ENCODE data around the gene MYL5. TPM values are rescaled to one million over a fixed set of nuclear protein-coding genes. Genes with fewer than 3 reads are reported as not detected.

The MYL5 gene
- polyA plus RNA-seq, 2 of the 4 experiments (the other 2 are of a cell fraction), result 8.0 to 8.3 TPM

DNA sequence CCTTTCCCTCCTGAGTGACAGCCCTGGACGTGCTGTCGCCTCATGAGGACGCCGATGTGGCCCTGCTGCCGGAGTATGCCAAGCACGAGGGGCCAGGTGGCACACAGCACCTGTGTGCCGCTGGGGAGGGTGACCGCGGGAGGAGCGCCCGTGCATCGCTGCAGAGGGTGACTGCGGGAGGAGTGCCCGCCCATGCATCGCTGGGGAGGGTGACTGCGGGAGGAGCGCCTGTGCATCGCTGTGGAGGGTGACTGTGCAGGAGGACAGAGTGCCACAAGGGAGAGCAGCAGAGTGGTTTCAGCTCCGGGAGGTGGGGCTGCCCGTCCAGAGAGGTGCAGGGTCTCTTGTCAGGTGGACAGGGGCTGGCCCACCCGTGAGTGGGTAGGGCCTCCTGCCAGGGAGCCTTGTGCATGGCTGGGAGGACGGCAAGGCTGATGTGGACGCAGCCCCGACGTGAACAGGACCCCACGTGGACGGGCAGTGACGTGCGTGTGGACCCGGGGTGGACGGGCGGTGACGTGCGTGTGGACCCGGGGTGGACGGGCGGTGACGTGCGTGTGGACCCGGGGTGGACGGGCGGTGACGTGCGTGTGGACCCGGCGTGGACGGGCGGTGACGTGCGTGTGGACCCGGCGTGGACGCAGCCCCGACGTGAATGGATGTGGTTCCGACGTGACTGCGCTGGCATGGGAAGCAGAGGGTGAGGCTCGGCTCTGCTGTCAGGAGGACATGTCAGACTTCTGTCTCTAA lies 45.9 kb downstream of the MYL5 start:
- Histone ChIP-seq H3K27ac (no peak overlapping the region), H3K9me3 (no peaks in the 10 kb centered on the region), H3K4me1 (no peaks in the 10 kb centered on the region), H3K4me3 (no peak overlapping the region), H3K4me2 (no peak overlapping the region)
- ATAC-seq (no peak), FAIRE-seq (no peak), DNase-seq (ENCODE audit: low read depth in 1 of 2, low spot score in 1 of 2) (no peak)
- WGBS (ENCODE audit: missing lambda C conversion rate), result 96% methylated on average over 37 of the region's 59 CpGs
- TF ChIP-seq EHMT2 (IDR thresholded peaks at IDR 0.05; ENCODE audit: low read depth) (no peak), RARB (CRISPR knock-in tag; IDR thresholded peaks at IDR 0.05) (no peak), FOSL2 (IDR thresholded peaks at IDR 0.05) (no peak), FOSL2 (CRISPR knock-in tag; IDR thresholded peaks at IDR 0.05) (no peak), HEYL (CRISPR knock-in tag; IDR thresholded peaks at IDR 0.05) (no peak), MAFK (IDR thresholded peaks at IDR 0.05; ENCODE audit: partially characterized antibody) (no peak)
- TF ChIP-seq, protein P1, sequence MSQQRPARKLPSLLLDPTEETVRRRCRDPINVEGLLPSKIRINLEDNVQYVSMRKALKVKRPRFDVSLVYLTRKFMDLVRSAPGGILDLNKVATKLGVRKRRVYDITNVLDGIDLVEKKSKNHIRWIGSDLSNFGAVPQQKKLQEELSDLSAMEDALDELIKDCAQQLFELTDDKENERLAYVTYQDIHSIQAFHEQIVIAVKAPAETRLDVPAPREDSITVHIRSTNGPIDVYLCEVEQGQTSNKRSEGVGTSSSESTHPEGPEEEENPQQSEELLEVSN (IDR thresholded peaks at IDR 0.05; ENCODE audit: borderline replicate concordance, low read depth), result no peak
- TF ChIP-seq, protein P2, sequence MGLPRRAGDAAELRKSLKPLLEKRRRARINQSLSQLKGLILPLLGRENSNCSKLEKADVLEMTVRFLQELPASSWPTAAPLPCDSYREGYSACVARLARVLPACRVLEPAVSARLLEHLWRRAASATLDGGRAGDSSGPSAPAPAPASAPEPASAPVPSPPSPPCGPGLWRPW (IDR thresholded peaks at IDR 0.05), result no peak
- ChIA-PET CTCF (interaction anchor here (2.1 kb wide), 1 partner anchor 22 kb away, joined by 7 read pairs; no protein-coding TSS in a partner anchor), POLR2A (no interaction called here)

DNA sequence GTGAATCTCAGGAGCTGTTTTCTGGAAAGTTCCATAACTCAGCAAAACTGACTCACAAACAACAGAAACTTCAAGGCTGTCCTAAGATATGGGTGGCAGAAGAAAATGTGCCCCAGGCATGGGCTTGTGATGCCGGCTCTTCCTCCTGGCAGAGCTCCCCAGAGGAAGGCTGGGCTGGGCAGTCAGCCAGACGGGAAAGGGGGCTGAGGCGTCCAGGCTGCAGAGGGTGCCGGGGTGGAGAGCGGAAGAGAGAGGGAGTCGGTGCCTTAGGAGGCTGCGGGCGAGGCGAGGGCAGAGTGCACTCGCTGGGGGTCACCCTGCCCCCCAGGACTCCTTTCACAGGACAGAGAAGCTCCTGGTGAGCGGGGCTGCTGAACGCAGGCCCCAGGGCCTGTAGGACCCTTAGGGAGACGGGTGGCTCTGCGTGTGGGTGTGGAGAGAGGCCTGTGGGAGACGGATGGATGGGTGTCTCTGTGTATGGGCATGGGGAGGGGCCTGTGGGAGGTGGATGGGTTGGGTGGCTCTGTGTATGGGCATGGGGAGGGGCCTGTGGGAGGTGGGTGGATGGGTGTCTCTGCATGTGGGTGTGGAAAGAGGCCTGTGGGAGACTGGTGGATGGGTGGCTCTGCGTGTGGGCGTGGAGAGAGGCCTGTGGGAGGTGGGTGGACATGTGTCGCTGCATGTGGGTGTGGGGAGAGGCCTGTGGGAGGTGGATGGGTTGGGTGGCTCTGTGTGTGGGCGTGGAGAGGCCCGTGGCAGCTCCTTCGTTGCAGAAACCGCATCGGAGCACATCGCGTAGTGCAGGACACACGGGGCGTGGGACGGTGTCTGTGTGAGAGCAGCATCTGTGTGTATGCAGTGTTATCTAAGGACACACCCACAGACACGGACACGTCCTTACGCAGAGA lies 47.2 kb downstream of the MYL5 start:
- Histone ChIP-seq H3K4me1 (no peaks in the 10 kb centered on the region), H3K27ac (no peak overlapping the region), H3K4me2 (no peak overlapping the region), H3K9me3 (no peaks in the 10 kb centered on the region), H3K4me3 (no peak overlapping the region)
- ATAC-seq (no peak), DNase-seq (ENCODE audit: low read depth in 1 of 2, low spot score in 1 of 2) (no peak), FAIRE-seq (no peak)
- POLR2A ChIA-PET, result no interaction called here
- TF ChIP-seq RCOR1 (IDR thresholded peaks at IDR 0.05; ENCODE audit: low read depth, low read length) (no peak), TFCP2L1 (CRISPR knock-in tag; IDR thresholded peaks at IDR 0.05) (no peak), CBX2 (IDR thresholded peaks at IDR 0.05; ENCODE audit: borderline replicate concordance, low read depth) (no peak), MAFK (IDR thresholded peaks at IDR 0.05; ENCODE audit: partially characterized antibody) (no peak), CHD2 (IDR thresholded peaks at IDR 0.05; ENCODE audit: low read length, partially characterized antibody) (no peak), HDAC2 (IDR thresholded peaks at IDR 0.05) (no peak), NFE2L2 (conservative IDR thresholded peaks at IDR 0.05; ENCODE audit: low read length) (no peak), GATA3 (IDR thresholded peaks at IDR 0.05; ENCODE audit: borderline replicate concordance) (no peak), JUNB (IDR thresholded peaks at IDR 0.05) (no peak), CBX8 (IDR thresholded peaks at IDR 0.05) (no peak), FOSB (CRISPR knock-in tag; IDR thresholded peaks at IDR 0.05) (no peak)
- TF ChIP-seq, protein P3, sequence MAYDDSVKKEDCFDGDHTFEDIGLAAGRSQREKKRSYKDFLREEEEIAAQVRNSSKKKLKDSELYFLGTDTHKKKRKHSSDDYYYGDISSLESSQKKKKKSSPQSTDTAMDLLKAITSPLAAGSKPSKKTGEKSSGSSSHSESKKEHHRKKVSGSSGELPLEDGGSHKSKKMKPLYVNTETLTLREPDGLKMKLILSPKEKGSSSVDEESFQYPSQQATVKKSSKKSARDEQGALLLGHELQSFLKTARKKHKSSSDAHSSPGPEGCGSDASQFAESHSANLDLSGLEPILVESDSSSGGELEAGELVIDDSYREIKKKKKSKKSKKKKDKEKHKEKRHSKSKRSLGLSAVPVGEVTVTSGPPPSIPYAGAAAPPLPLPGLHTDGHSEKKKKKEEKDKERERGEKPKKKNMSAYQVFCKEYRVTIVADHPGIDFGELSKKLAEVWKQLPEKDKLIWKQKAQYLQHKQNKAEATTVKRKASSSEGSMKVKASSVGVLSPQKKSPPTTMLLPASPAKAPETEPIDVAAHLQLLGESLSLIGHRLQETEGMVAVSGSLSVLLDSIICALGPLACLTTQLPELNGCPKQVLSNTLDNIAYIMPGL (CRISPR knock-in tag; IDR thresholded peaks at IDR 0.05; ENCODE audit: borderline replicate concordance), result no peak
- TF ChIP-seq, protein P4, sequence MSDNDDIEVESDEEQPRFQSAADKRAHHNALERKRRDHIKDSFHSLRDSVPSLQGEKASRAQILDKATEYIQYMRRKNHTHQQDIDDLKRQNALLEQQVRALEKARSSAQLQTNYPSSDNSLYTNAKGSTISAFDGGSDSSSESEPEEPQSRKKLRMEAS (IDR thresholded peaks at IDR 0.05), result no peak
- WGBS (ENCODE audit: missing lambda C conversion rate), result 92% methylated on average over 31 of the region's 31 CpGs
- CTCF ChIA-PET, result interaction anchor here (2.1 kb wide), 1 partner anchor 21 kb away, joined by 7 read pairs; no protein-coding TSS in a partner anchor
